Stimulated activated CD8-positive, alpha-beta memory T cell treated with anti-CD3 and anti-CD28 coated beads, Interleukin-7, amount 100 ng/mL, for 1 hour (primary cell): ENCODE measurements around the gene KDM4D.
"Not testable (repeated sequence)": the region's sequence is repeated elsewhere in the genome, so short reads cannot be mapped to it uniquely, and the experiment has no call there.

ENCODE experiments used
- DNase-seq, 2 donors: peaks; one replicate each; pipeline ENCODE4 v3.0.0-alpha.2; 2020; ENCODE audit warnings: low read depth in 2 of 2

KDM4D gene

DNA sequence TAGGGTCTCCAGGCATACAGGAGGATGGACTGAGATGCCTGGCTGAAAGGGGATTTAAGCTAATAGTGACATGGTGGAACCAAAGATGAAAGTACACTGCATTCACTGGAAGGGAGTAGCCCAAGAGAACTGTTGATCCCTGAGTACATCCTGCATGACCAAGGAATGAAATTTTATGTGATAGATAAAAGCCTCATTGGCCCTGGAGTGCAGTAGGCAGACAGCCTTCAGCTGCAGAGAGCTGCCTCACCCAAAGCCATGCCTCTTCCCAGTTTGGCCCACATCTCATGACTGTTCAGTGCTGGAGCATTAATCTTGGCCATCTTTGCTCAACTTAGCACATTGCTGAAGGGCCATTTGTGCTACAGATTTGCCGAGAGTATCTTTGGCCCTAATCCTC is 59.5 kb downstream of the KDM4D start:
- no peak for DNase-seq

DNA sequence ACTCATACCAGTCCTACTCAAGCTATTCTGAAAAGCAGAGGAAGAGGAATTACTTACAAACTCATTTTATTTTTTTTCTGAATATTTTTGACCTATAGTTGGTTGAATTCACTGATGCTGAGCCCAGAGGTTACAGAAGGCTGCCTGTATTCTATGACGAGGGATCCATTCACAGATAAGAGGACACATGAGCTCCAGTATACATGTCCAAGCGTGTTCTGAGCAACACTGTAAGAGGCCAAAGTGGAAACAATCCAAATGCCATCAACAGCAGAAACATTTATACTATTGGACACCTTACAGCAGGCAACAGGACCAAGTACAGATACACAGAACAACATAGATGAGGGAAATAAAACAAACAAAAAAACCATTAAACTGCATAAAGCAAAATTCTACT is 61.8 kb downstream of the KDM4D start:
- no peak for DNase-seq

DNA sequence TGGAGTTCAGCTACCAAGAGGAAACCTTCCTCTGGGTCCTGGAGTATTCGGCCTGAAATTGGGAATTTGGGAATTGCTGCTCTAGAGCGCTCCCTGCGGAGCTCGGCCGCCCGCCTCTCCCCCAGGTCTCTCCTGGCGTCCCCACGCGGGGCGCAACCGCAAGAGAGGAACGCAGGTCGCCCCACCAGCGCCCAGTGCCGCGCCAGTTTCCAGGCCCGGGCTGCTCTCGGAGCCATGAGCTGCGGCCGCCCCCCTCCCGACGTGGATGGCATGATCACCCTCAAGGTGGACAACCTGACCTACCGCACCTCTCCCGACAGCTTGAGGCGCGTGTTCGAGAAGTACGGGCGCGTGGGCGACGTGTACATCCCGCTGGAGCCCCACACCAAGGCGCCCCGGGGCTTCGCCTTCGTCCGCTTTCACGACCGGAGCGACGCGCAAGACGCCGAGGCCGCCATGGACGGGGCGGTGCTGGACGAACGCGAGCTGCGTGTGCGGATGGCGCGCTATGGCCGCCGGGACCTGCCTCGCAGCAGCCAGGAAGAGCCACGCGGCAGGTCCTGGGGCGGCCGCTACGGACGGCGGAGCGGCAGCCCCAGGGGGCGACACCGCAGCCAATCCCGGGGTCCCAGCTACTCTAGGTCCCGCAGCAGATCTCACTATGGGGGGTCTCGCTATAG is 64.0 kb downstream of the KDM4D start:
- DNase-seq, result not testable (repeated sequence)

DNA sequence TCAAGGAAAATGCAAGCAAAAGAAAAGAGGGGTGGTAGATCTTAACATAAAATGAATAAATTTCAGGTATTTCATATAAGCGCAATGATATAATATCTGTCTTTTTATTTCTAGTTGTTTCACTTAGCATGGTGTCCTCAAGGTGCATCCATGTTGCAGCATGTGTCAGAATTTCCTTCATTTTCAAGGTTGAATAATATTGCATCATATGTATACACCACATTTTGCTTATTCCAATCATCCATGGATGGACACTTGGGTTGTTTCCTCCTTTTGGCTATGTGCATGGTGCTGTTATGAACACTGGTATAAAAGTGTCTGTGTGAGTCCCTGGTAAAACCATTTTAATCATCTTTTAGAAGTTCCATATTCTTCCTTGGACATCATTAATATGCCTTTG is 68.7 kb downstream of the KDM4D start:
- no peak for DNase-seq

DNA sequence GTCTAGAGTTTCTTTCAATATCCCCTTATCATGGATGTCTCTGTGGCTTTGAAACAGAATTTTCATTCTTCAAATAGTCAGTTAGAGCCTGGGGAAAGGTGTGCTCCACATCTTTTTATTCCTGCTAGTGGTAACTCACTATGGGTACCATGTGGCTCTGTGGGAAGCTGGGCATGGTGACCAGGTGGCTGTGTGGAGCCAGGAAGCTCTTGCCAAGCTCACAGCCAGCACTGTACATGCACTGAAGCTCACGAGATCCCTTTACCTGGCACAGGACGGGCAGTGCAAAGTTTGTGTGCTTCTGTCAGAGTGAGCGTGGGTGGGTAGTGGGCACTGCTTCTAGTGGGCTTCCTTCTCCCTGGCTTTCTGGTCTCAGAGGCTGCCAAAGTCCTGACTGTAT is 69.4 kb downstream of the KDM4D start:
- no peak for DNase-seq

DNA sequence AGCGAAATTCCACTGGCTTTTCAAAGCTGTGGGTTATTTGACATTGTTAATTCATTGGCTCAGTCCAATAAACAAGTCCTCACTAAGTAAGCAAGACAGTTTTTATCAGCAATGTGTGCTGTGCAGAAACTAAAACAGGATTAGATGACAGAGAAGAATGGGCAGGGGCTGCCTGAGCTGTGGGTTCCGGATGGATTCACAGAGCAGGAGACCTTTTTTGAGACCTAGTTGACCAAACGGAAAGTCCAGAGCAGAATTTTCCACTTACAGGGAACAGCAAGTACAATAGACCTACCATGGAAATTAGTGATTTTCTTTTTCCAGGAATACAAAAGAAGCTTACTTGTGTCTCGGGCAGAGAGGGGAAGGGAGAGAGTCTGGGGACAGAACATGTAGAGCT is 70.5 kb downstream of the KDM4D start:
- DNase-seq, result no peak

DNA sequence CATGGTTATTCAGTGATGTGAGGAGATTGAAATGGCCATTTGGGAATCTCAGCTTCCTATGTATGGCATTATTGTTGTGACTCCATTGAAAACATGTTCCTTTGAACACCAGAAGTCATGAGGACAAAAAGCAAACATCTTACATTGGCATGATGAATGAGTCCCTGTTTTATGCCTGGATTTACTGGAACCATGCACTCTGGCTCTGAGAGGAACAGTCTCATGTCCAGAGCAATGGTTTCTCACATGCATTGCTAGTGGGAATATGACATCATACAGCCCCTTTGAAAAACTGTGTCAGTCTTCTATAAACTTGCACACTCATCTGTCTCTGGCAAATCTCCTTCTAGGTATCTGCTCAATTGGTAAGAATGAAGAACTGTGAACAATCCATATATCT is 72.3 kb downstream of the KDM4D start:
- no peak for DNase-seq
